GM21447 (cell line): Measurements from ENCODE around the gene RCOR3.
"Not testable (repeated sequence)": the region's sequence is repeated elsewhere in the genome, so short reads cannot be mapped to it uniquely, and the experiment has no call there.

Experiments used
- ATAC-seq: cut with Tn5 transposase; IDR thresholded peaks from one replicate; pipeline ENCODE4 v1.9.1; 2021; ENCODE audit not compliant: unreplicated experiment

Gene RCOR3

DNA sequence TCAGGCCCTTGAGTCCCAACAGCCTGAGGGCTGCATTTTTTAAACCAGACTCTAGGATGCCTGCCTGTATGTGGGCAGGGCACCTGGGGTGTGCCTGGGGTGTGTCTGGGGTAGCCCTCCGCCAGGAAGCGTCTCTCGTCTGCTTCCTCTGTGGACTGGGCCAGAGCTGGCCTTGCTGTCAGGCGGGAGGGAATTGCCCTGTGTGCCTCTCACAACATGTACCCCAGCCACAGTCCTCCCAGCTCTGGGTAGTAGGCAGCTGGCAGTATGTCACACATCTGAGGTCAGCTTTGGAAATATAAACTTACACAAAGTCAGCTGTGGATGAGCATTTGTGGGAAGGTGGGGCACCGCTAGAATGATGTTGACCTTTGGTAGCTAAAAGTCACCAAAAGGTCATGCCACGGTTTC, 80.5 kb downstream of the RCOR3 start:
- ATAC-seq, result no peak

DNA sequence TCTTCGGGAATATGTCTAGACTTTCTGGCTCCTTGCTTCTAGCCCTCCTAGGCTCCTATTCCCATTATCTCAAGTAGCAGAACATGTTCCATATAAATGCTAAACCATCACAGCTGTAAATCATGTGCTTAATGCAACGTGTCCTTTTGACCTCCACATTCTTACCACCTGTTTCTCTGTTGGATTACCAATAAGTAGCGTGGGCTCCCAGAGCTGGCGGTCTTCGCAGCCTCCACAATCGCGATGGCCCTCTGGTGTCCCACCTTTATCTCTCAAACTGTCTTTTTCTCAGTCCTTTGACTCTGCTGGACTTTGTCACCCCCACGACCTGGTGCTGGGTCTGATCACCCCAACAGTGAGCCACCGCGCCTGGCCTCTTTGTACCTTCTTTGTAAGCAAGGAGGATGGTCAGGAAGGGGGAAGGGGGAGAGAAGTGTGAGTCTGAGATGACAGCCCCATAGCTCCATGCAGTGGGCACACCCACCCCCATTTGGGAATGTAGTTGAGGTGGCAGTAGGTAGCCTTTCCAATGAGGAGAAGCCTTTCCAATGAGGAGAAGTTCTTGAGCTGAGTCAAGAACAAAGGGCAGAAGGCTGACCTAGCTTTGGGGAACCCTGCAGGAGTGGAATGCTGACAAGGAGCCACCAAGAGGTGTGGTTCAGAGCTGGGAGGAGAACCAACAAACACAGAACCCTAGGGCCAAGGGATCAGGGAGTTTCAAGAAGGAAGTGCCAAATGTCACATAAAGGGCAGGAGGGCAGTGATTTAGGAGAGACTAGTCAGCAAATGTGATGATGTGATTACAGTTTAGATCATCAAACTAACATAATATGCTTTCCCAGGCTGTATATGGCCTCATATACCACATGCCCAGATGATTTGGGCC, 81.7 kb downstream of the RCOR3 start:
- no peak for ATAC-seq

- ATAC-seq, result no peak
Measured at GRCh38 chr1:211341999-211342398, 82.8 kb downstream of the RCOR3 start.

- ATAC-seq, result no peak
Measured at GRCh38 chr1:211343607-211344006, 84.4 kb downstream of the RCOR3 start.

GRCh38 chr1:211344152-211344618, 85.0 kb downstream of the RCOR3 start:
- ATAC-seq, result no peak

GRCh38 chr1:211345719-211346118, 86.6 kb downstream of the RCOR3 start:
- ATAC-seq, result no peak

- no peak for ATAC-seq
Measured at GRCh38 chr1:211347077-211347844, 88.1 kb downstream of the RCOR3 start.

- ATAC-seq, result no peak
Measured at GRCh38 chr1:211348547-211348946, 89.4 kb downstream of the RCOR3 start.

DNA sequence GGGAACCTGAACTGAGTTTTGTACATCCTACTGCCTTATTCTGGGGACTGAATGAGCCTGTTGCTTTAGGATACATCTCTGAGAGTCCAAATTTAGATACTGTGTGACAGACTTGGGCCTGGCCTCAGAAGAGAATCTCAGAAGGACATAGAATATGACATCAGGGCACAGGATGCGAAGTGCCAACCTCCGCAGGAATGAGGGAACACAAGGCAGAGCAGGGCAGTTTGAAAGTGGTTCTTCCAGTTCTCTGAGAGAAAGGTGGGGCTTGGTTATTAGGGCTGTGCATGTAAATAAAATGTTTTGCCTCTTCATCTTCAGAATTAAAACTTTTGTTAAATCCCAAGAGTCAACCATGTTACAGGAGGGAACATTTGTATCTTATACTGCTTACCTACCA, 90.6 kb downstream of the RCOR3 start:
- ATAC-seq, result no peak

- ATAC-seq, result not testable (repeated sequence)
Measured at GRCh38 chr1:211352055-211352454, 92.9 kb downstream of the RCOR3 start.

DNA sequence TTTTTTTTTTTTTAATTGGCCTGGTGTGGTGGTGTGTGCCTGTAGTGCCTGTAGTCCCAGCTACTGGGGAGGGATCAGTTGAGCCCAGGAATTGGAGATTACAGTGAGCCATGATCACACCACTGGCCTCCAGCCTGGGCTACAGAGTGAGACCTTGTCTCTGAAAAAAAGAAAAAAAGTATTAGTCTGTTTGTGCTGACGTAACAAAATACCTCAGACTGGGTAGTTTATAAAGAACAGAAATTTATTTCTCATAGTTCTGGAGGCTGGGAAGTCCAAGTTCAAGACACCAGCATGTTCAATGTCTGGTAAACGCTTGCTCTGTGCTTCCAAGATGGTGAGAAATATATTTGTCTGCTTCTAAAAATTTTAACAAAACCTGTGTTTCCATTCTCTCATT, 93.3 kb downstream of the RCOR3 start:
- no peak for ATAC-seq

DNA sequence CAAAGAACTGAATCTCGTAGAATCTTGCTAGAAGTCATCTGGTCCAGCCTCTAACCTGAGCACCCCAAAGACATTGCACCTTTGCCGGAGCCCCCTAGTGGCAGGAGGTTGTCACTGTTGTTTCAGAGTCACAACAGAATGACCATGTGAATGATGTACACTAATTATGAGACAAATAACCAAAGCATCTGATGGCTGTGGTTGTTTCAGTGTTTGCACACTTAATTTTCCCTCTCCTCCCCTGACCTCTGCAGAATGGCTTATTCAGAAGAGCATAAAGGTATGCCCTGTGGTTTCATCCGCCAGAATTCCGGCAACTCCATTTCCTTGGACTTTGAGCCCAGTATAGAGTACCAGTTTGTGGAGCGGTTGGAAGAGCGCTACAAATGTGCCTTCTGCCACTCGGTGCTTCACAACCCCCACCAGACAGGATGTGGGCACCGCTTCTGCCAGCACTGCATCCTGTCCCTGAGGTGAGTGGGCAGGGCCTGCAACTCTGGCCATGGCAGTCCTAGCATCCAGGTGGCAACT, 93.9 kb downstream of the RCOR3 start:
- peak; percentile 67 for ATAC-seq

DNA sequence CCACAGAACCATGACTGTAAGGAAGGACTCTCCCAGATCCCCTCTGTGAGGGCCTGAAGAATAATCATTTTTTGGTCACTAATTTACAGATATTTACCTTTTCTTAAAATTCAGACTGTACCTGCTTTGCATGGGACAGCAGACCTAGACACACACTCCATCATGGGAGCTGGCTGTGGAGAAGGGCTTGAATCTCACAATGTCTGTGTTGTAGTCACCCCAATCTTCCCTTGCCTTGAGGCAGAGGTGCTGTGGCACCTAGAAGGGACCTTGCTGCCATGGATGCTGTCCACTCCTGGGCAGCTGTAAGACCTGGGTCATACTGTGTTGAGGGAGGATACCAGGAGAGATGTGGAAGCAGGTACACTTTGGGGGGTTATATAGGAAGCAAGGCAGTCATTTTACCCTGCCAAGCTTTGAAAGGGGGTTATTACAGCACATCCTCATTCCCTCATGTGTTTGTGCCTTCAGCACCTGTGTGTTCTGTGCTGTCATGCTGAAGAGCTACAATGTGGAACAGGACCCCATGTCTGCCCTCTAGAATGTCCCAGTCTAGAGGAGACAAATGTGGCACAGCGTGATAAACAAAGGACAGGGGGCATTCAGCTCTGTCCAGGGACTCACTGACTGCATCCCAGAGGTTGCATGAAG, 94.5 kb downstream of the RCOR3 start:
- peak; percentile 3 for ATAC-seq

DNA sequence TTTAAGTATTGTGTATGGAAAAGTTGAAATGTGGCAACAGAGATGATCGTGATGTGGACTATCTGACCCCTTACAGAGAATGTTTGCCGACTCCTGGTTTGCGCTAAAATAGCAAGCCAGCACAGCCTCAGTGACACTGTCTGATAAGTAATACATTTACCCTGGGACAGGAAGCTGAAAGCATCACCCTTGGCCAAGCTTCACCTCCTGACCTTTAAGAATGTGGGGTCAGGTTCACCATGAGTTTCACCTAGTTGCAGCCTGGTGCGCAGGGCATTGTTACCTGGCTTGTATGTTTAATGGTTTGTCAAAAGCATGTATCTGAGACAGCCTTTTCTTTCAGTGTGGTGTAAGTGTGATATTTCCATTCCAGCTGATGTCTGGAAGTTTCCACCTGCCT, 96.7 kb downstream of the RCOR3 start:
- ATAC-seq, result no peak

DNA sequence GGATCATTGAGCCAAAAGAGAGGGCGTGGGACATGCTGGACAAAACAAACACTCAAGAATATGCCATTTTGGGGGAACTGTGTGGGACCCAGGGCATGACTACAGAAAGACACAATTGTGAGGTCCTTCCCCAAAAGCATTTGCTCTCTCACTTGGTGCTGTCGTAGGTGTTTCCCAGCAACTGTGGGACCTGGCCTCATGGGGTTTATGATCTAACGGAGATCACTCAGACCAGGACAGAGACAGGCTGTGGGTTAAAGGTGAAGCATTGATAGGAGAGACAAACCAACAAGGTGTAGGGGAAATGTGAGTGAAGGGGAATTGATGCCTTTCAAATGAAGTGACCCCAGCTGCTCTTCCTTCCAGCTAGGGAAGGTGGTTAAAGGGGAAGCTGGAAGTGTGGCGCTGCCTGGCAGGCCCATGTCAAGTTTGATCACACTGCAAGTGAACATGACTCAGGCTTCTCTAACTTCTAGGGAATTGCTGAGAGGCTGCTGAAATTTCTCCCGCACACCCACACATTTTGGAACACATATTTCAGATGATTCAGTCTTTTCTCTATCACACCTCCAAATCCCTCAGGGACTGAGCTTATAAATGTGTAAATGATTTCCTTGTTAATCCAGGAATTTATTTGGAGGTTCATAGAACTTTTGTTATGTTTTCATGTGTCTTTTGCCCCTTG, 97.7 kb downstream of the RCOR3 start:
- ATAC-seq, result no peak

- no peak for ATAC-seq
Measured at GRCh38 chr1:211358685-211359084, 99.5 kb downstream of the RCOR3 start.

GRCh38 chr1:211359876-211360275, 100.7 kb downstream of the RCOR3 start:
- no peak for ATAC-seq

- ATAC-seq, result no peak
Measured at GRCh38 chr1:211361202-211361601, 102.0 kb downstream of the RCOR3 start.
